GM10847 (cell line): ENCODE results near the gene STX16.

Source experiments
- POLR2A ChIP-seq: IDR thresholded peaks from 2 replicates; pipeline ENCODE4 v1.6.1; 2011; ENCODE audit not compliant: insufficient read length; ENCODE audit errors: extremely low read depth

Gene STX16, protein sequence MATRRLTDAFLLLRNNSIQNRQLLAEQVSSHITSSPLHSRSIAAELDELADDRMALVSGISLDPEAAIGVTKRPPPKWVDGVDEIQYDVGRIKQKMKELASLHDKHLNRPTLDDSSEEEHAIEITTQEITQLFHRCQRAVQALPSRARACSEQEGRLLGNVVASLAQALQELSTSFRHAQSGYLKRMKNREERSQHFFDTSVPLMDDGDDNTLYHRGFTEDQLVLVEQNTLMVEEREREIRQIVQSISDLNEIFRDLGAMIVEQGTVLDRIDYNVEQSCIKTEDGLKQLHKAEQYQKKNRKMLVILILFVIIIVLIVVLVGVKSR

GRCh38 chr20:58650776-58651558 lies at the start of gene STX16:
STX16 (plus strand) TSS chr20:58651283; CDS start chr20:58652007, 724 bp downstream.
- TF ChIP-seq POLR2A: no peak

DNA sequence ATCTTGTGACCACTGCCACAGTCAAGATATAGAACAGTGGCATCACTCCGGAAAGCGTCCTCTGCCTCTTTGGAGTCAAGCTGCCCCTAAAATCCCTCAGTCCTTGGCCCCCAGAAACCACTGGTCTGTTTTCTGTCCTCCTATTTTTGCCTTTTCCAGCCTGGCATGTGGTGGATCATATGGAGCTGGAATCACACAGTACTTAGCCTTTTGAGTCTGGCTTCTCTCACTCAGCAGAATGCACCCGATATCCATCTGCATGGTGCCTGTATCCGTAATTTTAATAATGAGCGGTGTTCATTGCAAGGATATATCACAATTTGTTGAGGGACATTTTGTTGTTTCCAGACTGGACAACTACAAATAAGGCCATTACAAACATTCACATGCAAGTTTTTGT lies 49.0 kb upstream of the STX16 start:
- TF ChIP-seq POLR2A: no peak

DNA sequence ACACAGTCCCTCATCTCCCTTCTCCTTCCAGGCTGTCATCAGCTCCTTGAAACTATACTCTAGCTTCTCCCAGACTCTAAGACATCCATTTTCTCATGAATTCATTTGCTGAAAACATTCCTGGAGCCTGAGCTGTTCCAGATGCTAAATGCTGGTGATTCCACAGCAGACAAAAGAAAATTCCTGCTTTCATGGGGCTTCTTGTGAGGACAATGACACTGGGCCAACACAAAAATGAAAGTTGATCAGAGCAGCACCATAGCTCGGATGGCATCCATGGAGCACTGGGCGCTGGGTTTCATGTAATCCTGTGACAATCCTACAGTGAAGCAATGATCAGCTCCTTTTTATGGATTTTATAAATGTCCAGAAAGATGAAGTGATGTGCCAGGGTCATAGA lies 47.4 kb upstream of the STX16 start:
- no peak for TF ChIP-seq POLR2A

- TF ChIP-seq POLR2A: no peak
Measured at GRCh38 chr20:58604128-58604881, 46.8 kb upstream of the STX16 start.

DNA sequence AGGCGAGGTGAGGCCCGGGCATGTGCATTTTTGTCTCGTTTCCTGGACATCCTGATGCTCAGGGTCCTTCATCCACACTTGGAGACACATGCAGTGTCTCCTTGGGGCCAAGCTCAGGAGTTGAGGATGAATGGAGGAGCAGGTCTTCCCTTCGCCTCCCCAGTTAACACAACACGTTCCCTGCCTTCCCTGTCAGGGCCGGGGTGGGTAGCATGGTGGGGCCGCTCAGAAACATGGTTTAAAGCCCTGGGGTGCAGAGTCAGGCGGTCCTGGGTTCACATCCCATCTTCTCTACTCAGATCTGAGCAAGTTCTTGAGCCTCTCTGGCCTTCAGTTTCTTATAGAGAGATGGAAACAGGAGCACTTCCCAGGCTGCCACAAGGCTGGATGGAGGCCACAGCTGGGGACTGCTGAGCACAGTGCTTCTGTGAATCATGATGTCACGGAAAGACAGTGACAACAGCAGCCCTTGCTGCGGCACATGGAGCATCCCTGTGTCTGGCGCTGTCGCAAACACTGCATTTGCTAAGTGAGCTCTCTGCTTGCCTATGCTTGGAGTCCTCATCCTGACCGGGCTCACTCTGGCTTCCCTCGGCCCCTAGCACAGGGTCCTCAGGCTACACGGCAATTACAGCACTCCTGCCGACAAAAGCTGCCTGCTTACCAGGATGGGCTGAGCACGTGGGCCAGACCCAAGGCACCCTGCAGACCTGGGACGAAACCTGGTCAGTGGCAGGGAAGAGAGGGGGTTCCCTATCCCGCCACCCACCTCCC lies 45.6 kb upstream of the STX16 start:
- no peak for TF ChIP-seq POLR2A

GRCh38 chr20:58606184-58606583 lies 44.9 kb upstream of the STX16 start:
- TF ChIP-seq POLR2A: no peak

DNA sequence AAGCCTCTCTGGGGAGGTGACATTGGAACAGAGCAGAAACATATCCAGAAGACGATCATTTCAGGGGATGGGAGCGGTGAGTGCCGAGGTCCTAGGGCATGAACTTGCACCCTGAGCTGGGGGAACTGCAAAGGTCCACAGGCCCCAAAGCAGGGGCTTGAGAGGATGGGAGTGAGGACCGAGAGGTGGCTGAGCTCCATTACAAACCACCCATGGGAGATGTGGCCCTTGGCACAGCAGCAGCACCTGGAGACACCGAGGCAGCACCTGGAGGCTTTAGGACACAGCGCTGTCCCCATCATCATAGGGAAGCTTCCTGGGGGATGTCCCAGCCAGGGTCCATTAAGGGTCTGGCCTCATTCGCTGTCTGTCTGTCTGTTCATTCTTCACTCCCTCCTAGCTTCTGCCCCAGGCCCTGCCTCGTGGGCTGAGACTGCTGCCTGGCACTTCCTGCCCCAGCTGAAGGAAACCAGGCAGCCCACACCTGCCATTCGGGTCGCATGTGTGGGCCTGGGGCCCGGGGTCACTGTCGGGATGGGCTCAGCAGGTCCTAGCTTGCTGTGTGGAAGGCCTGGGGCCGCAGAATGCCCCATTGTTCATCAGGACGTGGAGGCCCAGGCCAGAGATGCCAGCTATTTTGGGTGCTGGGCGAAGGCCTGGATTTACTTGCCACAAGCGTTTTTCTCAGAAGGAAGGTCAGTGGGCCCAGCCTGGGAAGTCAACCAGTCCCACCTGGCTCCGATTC lies 42.8 kb upstream of the STX16 start:
- no peak for TF ChIP-seq POLR2A

DNA sequence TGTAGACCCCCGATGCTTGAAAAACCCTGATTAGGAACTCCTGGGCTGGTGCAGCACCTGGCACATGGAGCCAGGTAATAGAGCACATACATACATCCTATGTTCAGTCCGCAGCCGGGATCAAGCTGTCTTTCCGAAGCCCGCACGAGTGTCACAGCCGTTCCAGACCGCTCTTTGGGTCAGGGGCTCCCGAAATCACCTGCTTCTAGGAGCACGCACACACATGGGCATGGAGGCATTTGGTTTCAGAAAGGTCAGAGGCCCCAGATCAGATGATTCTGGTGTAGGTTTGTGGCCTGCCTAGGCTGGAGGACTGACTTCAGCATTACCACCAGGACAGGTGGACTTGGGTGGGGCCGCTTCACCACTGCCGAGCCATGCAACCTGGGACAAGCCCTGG lies 42.1 kb upstream of the STX16 start:
- no peak for TF ChIP-seq POLR2A

DNA sequence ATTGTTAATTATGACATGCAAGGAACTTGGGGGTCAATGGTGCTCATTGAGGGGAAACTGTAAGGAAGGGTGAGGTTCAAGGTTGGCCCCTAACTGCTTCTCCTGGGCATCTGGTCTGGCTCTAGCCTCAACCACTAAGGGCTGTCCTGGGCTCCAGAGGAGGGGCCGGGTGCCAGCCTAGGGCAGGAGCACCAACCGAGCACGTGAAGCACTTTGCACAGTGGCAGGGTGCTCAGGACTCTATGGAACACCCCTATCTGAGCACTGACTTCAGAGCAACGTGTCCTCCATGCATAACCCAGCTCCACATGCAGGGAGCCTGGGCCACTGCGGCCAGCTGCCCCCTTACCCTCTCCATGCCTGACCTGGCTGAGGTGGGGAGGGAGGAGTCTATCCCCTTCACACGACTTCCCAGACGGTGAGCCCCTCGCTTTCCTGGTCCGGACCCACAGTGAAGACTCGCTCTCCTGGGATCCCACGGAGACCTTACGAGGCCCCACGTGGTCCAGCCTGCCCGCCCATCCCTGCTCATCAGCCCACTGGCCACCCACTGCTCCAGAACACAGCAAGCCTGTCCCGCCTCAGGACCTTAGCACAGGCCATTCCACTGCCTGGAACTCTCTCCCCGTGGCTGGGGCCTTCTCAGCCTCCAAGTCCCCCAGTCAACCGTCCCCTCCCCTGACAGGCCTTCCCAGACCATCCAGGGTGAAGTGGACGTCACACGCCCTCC lies 40.8 kb upstream of the STX16 start:
- no peak for TF ChIP-seq POLR2A

- TF ChIP-seq POLR2A: no peak
Measured at GRCh38 chr20:58610811-58611210, 40.3 kb upstream of the STX16 start.

GRCh38 chr20:58611236-58612030 lies 39.6 kb upstream of the STX16 start:
- TF ChIP-seq POLR2A: no peak

- TF ChIP-seq POLR2A: no peak
Measured at GRCh38 chr20:58612121-58612691, 38.9 kb upstream of the STX16 start.
